Gastrocnemius medialis (tissue), 4 donors: ENCODE measurements around the gene RPS18.
"Not testable (repeated sequence)": the region's sequence is repeated elsewhere in the genome, so short reads cannot be mapped to it uniquely, and the experiment has no call there.

Experiments
- POLR2A ChIP-seq, 2 donors: fragments of 450-650 bp; IDR thresholded peaks; one replicate each; pipeline ENCODE4 v1.6.1; 2017; ENCODE audit warnings: antibody characterized with exemption in 2 of 2, mild to moderate bottlenecking in 2 of 2, moderate library complexity in 2 of 2
- TF ChIP-seq, protein P1 (sequence below), 5 experiments: fragments of 450-650 bp in 3 of 5; fragments of 200-600 bp in 2 of 5; sonication (generic) in 2 of 5; IDR thresholded peaks in 4 of 5; conservative IDR thresholded peaks in 1 of 5; 1 replicate in 4 of 5; 2 replicates in 1 of 5; pipeline ENCODE4 v1.5.1; 2016 to 2019; ENCODE audit warnings: antibody characterized with exemption in 5 of 5, mild to moderate bottlenecking in 3 of 5, moderate library complexity in 3 of 5

DNA sequence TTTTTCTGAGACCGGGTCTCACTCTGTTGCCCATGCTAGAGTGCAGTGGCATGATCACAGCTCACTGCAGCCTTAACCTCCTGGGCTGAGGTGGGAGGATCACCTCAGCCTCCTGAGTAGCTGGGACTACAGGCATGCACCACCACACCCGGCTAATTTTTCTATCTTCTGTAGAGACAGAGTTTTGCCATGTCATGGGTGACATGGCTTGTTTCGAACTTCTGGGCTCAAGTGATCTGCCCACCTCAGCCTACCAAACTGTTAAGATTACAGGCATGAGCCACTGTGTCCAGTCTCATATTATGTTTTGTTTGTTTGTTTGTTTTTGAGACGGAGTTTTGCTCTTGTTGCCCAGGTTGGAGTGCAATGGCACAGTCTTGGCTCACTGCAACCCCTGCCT, 13.3 kb downstream of the RPS18 start:
- TF ChIP-seq, protein P1, sequence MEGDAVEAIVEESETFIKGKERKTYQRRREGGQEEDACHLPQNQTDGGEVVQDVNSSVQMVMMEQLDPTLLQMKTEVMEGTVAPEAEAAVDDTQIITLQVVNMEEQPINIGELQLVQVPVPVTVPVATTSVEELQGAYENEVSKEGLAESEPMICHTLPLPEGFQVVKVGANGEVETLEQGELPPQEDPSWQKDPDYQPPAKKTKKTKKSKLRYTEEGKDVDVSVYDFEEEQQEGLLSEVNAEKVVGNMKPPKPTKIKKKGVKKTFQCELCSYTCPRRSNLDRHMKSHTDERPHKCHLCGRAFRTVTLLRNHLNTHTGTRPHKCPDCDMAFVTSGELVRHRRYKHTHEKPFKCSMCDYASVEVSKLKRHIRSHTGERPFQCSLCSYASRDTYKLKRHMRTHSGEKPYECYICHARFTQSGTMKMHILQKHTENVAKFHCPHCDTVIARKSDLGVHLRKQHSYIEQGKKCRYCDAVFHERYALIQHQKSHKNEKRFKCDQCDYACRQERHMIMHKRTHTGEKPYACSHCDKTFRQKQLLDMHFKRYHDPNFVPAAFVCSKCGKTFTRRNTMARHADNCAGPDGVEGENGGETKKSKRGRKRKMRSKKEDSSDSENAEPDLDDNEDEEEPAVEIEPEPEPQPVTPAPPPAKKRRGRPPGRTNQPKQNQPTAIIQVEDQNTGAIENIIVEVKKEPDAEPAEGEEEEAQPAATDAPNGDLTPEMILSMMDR (IDR thresholded peaks at IDR 0.05 in 4 of 5, conservative IDR thresholded peaks at IDR 0.05 in 1 of 5), result not testable (repeated sequence)
- TF ChIP-seq POLR2A (IDR thresholded peaks at IDR 0.05), result not testable (repeated sequence)
